ENCODE results near the gene PAEP.
"Not testable (repeated sequence)": the region's sequence is repeated elsewhere in the genome, so short reads cannot be mapped to it uniquely, and the experiment has no call there.

PAEP gene

DNA sequence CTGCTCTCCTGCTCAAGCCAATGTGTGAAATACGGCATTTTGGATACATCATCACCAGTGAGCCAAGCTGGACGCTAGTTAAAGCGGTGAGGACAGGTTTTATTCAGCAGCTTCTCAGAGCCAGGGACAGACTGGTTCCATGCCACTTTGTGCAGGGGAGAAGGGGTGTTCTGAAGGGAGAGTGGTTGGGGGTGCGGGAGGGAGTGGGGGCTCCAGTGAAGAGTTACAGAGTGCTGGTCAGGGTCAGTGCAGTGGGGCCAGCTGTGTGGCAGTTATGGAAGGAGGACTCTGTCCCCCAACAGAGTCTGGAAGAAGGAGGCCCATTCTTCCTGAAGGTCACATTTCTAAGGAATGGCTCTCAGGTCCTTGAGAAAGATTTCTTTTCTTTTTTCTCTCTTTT is 26.7 kb upstream of the PAEP start:
- peaks cover 23% of the 10 kb centered on the region for H3K27me3 Mint-ChIP-seq
- not testable (repeated sequence) for DNase-seq; H3K9me3 Mint-ChIP-seq; H3K4me1 Mint-ChIP-seq; H3K36me3 Mint-ChIP-seq (ENCODE audit: low read depth); H3K27ac Mint-ChIP-seq; ATAC-seq; H3K4me3 Mint-ChIP-seq

DNA sequence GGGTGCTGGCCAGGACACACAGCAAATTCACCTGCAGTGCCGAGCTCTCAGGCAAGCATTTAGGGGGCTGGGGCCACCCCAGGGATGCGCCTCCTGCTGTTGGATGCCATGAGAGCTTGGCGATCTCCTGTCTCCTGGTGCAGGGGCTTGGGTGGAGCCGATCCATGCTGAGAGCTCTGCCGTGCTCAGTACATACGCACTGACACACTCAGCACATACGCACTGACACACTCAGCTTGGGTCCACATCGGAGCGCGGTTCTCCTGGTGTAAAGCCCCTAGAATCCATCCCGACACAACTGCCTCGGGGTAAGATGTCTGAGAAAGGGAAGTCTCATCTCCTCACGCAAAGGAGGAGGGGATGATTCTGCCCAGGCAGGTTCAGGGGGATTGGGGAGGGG is 25.9 kb upstream of the PAEP start:
- not testable (repeated sequence) for H3K4me3 Mint-ChIP-seq; H3K9me3 Mint-ChIP-seq; DNase-seq; H3K27ac Mint-ChIP-seq; H3K36me3 Mint-ChIP-seq (ENCODE audit: low read depth); ATAC-seq; H3K4me1 Mint-ChIP-seq
- peaks cover 18% of the 10 kb centered on the region for H3K27me3 Mint-ChIP-seq

DNA sequence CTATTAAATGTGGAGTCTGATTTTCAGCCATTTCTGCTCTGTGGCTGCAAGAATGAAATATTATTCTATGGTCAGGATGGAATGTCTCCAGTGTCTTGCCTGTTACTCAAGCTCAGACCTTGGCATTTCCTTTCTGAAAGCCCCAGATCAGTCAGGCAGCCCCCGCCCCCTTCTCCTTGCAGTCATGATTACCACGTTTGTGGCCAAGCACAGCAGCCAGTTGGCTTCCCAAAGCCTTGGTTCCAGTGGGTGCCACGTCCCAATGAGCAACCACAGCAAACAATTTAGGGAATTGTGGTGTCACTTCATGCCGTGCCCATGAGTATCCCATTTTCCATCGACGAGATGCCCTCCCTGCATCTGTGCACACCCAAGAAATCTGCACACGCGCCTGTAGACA is 25.3 kb upstream of the PAEP start:
- Mint-ChIP-seq H3K27me3 (peaks cover 18% of the 10 kb centered on the region), H3K27ac (no peak overlapping the region), H3K4me1 (no peaks in the 10 kb centered on the region), H3K9me3 (no peaks in the 10 kb centered on the region), H3K4me3 (no peak overlapping the region), H3K36me3 (ENCODE audit: low read depth) (no peaks in the 10 kb centered on the region)
- DNase-seq (no peak), ATAC-seq (no peak)

GRCh38 chr9:135543262-135543894 is 18.2 kb upstream of the PAEP start:
- not testable (repeated sequence) for H3K27ac Mint-ChIP-seq; DNase-seq; H3K4me3 Mint-ChIP-seq; H3K4me1 Mint-ChIP-seq; H3K36me3 Mint-ChIP-seq (ENCODE audit: low read depth); H3K27me3 Mint-ChIP-seq; ATAC-seq; H3K9me3 Mint-ChIP-seq

DNA sequence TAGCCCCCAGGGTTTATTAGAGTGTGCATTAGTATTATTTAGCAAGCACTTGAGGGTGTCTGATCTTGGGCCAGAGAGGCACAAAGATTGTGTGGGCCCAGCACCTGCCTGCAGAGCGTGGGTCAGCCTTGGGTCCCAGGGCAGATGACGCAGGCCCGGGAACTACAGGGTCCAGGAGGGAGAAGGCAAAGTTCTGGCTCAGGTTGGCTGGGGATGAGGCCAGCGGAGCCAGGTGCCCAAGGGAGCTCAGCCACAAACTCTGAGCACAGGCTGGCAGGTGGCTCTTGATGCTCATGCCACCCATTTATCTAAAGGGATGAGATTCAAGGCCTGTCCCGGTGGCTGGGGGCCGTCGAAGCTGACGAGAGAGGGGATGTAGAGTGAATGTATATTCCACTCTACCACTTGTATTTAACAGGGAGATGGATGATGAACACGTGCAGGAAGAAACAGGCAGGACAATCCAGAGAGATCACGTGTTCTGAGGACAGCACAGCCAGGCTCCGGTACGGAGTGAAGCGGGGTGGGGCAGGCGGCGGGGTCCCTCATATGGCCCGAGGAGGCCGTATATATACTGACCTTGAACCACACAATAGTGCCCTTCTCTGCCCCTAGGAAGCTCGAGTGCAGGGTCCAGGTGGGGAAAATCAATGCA is 16.4 kb upstream of the PAEP start:
- H3K4me3 Mint-ChIP-seq, result no peak overlapping the region
- no peak for DNase-seq

GRCh38 chr9:135545646-135546176 is 15.8 kb upstream of the PAEP start, which contains the start of gene OBP2A:
OBP2A (plus strand) TSS chr9:135546126; CDS start chr9:135546181, 55 bp downstream.
- not testable (repeated sequence) for H3K27ac Mint-ChIP-seq; H3K27me3 Mint-ChIP-seq; H3K36me3 Mint-ChIP-seq (ENCODE audit: low read depth); DNase-seq; H3K4me1 Mint-ChIP-seq; ATAC-seq; H3K4me3 Mint-ChIP-seq; H3K9me3 Mint-ChIP-seq

More for the DNA sequence above, 16.4 kb upstream of the PAEP start:
- H3K27ac Mint-ChIP-seq, result no peak overlapping the region
- H3K27me3 Mint-ChIP-seq, result peaks cover 5% of the 10 kb centered on the region
- ATAC-seq, result no peak
- H3K36me3 Mint-ChIP-seq (ENCODE audit: low read depth), result no peaks in the 10 kb centered on the region
- no peaks in the 10 kb centered on the region for H3K9me3 Mint-ChIP-seq
- H3K4me1 Mint-ChIP-seq, result no peaks in the 10 kb centered on the region

- H3K27me3 Mint-ChIP-seq; H3K9me3 Mint-ChIP-seq; H3K4me3 Mint-ChIP-seq; H3K27ac Mint-ChIP-seq; H3K4me1 Mint-ChIP-seq; ATAC-seq; H3K36me3 Mint-ChIP-seq (ENCODE audit: low read depth); DNase-seq: not testable (repeated sequence)
Measured at GRCh38 chr9:135546792-135547617, 14.6 kb upstream of the PAEP start.

- H3K27me3 Mint-ChIP-seq, result peaks cover 1% of the 10 kb centered on the region
- H3K4me3 Mint-ChIP-seq, result no peak overlapping the region
- DNase-seq, result no peak
- H3K9me3 Mint-ChIP-seq, result no peaks in the 10 kb centered on the region
- no peak for ATAC-seq
- no peak overlapping the region for H3K27ac Mint-ChIP-seq
- no peaks in the 10 kb centered on the region for H3K36me3 Mint-ChIP-seq (ENCODE audit: low read depth)
- no peaks in the 10 kb centered on the region for H3K4me1 Mint-ChIP-seq
Measured at GRCh38 chr9:135547756-135548736, 13.5 kb upstream of the PAEP start.

GRCh38 chr9:135549478-135550343 is 11.8 kb upstream of the PAEP start:
- ATAC-seq; H3K27me3 Mint-ChIP-seq; H3K9me3 Mint-ChIP-seq; H3K27ac Mint-ChIP-seq; H3K36me3 Mint-ChIP-seq (ENCODE audit: low read depth); H3K4me1 Mint-ChIP-seq; H3K4me3 Mint-ChIP-seq; DNase-seq: not testable (repeated sequence)

- Mint-ChIP-seq H3K9me3 (no peaks in the 10 kb centered on the region), H3K4me3 (no peak overlapping the region), H3K27ac (no peak overlapping the region), H3K36me3 (ENCODE audit: low read depth) (no peaks in the 10 kb centered on the region), H3K27me3 (no peaks in the 10 kb centered on the region), H3K4me1 (no peaks in the 10 kb centered on the region)
- ATAC-seq, result no peak
- DNase-seq, result no peak
Measured at GRCh38 chr9:135550344-135550918, 11.1 kb upstream of the PAEP start.

DNA sequence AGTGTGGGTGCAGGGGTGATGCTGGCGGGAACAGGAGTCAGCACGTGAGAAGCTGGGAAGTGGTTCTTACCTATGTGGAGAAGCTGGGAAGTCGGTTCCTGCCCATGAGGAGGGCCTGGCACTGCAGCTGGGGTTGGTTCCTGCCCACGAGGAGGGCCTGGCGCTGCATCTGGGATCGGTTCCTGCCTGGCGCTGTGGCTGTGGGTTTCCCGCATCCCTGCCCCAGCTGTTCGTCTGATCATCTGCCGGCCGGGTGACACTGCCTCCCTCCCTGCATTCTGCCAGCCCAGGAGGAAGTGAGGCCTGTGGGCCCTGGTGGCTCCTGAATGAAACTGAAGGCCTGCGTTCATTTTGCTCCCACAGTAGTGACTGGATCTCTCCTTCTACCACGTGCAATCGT is 10.5 kb upstream of the PAEP start:
- Mint-ChIP-seq H3K27me3 (no peaks in the 10 kb centered on the region), H3K27ac (no peak overlapping the region), H3K9me3 (no peaks in the 10 kb centered on the region), H3K4me3 (no peak overlapping the region), H3K36me3 (ENCODE audit: low read depth) (no peaks in the 10 kb centered on the region), H3K4me1 (no peaks in the 10 kb centered on the region)
- DNase-seq, result no peak
- no peak for ATAC-seq

GRCh38 chr9:135551456-135551855 is 10.1 kb upstream of the PAEP start:
- Mint-ChIP-seq H3K9me3 (no peaks in the 10 kb centered on the region), H3K27ac (no peak overlapping the region), H3K4me1 (no peaks in the 10 kb centered on the region), H3K27me3 (no peaks in the 10 kb centered on the region), H3K4me3 (no peak overlapping the region), H3K36me3 (ENCODE audit: low read depth) (no peaks in the 10 kb centered on the region)
- DNase-seq (no peak), ATAC-seq (no peak)

All from activated naive CD8-positive, alpha-beta T cell treated with anti-CD3 and anti-CD28 coated beads, Interleukin-2, amount 50 U/mL, for 24 hours (primary cell).